Breast epithelium (tissue), 3 donors: ENCODE results near the gene ATP6V0E2.

ENCODE experiments used
- CTCF ChIP-seq, 3 donors: fragments of 450-650 bp; IDR thresholded peaks; one replicate each; pipeline ENCODE4 v1.5.1; 2016 to 2017; ENCODE audit warnings: antibody characterized with exemption in 3 of 3, mild to moderate bottlenecking in 3 of 3, moderate library complexity in 3 of 3
- POLR2A ChIP-seq: fragments of 450-650 bp; IDR thresholded peaks from one replicate; pipeline ENCODE4 v1.6.1; 2016; ENCODE audit warnings: antibody characterized with exemption, mild to moderate bottlenecking, moderate library complexity

GRCh38 chr7:149863500-149863899, 10.3 kb upstream of the ATP6V0E2 start:
- TF ChIP-seq CTCF (IDR thresholded peaks at IDR 0.05) (no peak), POLR2A (no peak)
